HEK293 (cell line): ENCODE results near the gene MOB2.

ENCODE experiments used
- CTCF ChIA-PET: fragments of 350-600 bp; formaldehyde crosslinking; extraction: SDS; loops from one replicate; lab custom pipeline; 2021; ENCODE audit warnings: antibody characterized with exemption; lab: Yijun Ruan, JAX
- POLR2A ChIA-PET: fragments of 300-600 bp; formaldehyde crosslinking; extraction: SDS; loops from one replicate; lab custom pipeline; 2020; ENCODE audit warnings: antibody characterized with exemption, inconsistent platforms; lab: Yijun Ruan, JAX
- H3K27ac ChIP-seq: fragments of 200-500 bp; sonication (Bioruptor generic); 2 replicates; pipeline ENCODE4 v1.5.1; 2014; ENCODE audit warnings: low read depth, low read length, control low read depth, inconsistent platforms; ENCODE audit errors: extremely low read depth
- H3K36me3 ChIP-seq, 2 experiments: fragments of 200-500 bp in 1 of 2; sonication (Bioruptor generic) in 1 of 2; 1 replicate in 1 of 2; 2 replicates in 1 of 2; pipeline ENCODE4 v1.5.1; 2014 to 2017; ENCODE audit warnings: inconsistent platforms in 2 of 2, low read length in 2 of 2; ENCODE audit not compliant: control insufficient read depth in 2 of 2, insufficient read depth in 1 of 2
- H3K4me1 ChIP-seq: fragments of 200-500 bp; sonication (Bioruptor generic); 2 replicates; pipeline ENCODE4 v1.5.1; 2014; ENCODE audit warnings: mild to moderate bottlenecking, low read length, inconsistent platforms; ENCODE audit not compliant: control insufficient read depth, insufficient read depth
- H3K4me3 ChIP-seq: 2 replicates; pipeline ENCODE4 v1.5.1; 2011; ENCODE audit warnings: low read depth, mild to moderate bottlenecking, control low read depth, low read length, moderate library complexity
- H3K9me3 ChIP-seq: fragments of 200-500 bp; sonication (Bioruptor generic); 2 replicates; pipeline ENCODE4 v1.5.1; 2014; ENCODE audit warnings: low read depth, low read length, inconsistent platforms; ENCODE audit not compliant: control insufficient read depth, insufficient read depth
- KLF16 ChIP-seq: fragments of 450-650 bp; formaldehyde crosslinking; IDR thresholded peaks from 2 replicates; pipeline ENCODE4 v1.5.1; 2017; ENCODE audit warnings: missing biosample characterization, missing genetic modification characterization
- KLF8 ChIP-seq: fragments of 450-650 bp; formaldehyde crosslinking; IDR thresholded peaks from 2 replicates; pipeline ENCODE4 v1.5.1; 2016; ENCODE audit warnings: missing biosample characterization, missing genetic modification characterization
- REPIN1 ChIP-seq: fragments of 450-650 bp; formaldehyde crosslinking; IDR thresholded peaks from 2 replicates; pipeline ENCODE4 v1.5.1; 2017; ENCODE audit warnings: missing biosample characterization, missing genetic modification characterization, low read depth
- REST ChIP-seq: fragments of 450-650 bp; formaldehyde crosslinking; IDR thresholded peaks from 2 replicates; pipeline ENCODE4 v1.5.1; 2016; ENCODE audit warnings: missing biosample characterization, missing genetic modification characterization
- SALL2 ChIP-seq: fragments of 450-650 bp; formaldehyde crosslinking; IDR thresholded peaks from 2 replicates; pipeline ENCODE4 v1.5.0; 2017; ENCODE audit warnings: missing biosample characterization, mild to moderate bottlenecking, missing genetic modification characterization, borderline replicate concordance
- TSHZ1 ChIP-seq: fragments of 450-650 bp; formaldehyde crosslinking; IDR thresholded peaks from 2 replicates; pipeline ENCODE4 v1.5.1; 2016; ENCODE audit warnings: missing biosample characterization, missing genetic modification characterization, borderline replicate concordance
- WT1 ChIP-seq: fragments of 450-650 bp; formaldehyde crosslinking; IDR thresholded peaks from 2 replicates; pipeline ENCODE4 v1.5.1; 2016; ENCODE audit warnings: missing biosample characterization, missing genetic modification characterization
- ZBTB7A ChIP-seq: fragments of 450-650 bp; formaldehyde crosslinking; IDR thresholded peaks from 2 replicates; pipeline ENCODE4 v1.5.1; 2016; ENCODE audit warnings: low read depth, missing biosample characterization, missing genetic modification characterization
- ZNF184 ChIP-seq: fragments of 450-650 bp; IDR thresholded peaks from 2 replicates; pipeline ENCODE4 v1.5.1; 2018; ENCODE audit warnings: missing biosample characterization, mild to moderate bottlenecking, missing genetic modification characterization
- ZNF223 ChIP-seq: fragments of 450-650 bp; formaldehyde crosslinking; IDR thresholded peaks from 2 replicates; pipeline ENCODE4 v1.5.1; 2016; ENCODE audit warnings: missing biosample characterization, missing genetic modification characterization
- ZNF292 ChIP-seq: fragments of 450-650 bp; formaldehyde crosslinking; IDR thresholded peaks from 2 replicates; pipeline ENCODE4 v1.5.1; 2016; ENCODE audit warnings: low read depth, missing biosample characterization, missing genetic modification characterization, borderline replicate concordance
- ZNF350 ChIP-seq: fragments of 450-650 bp; formaldehyde crosslinking; IDR thresholded peaks from 2 replicates; pipeline ENCODE4 v1.5.0; 2017; ENCODE audit warnings: missing biosample characterization, mild to moderate bottlenecking, missing genetic modification characterization
- ZNF366 ChIP-seq: fragments of 450-650 bp; formaldehyde crosslinking; conservative IDR thresholded peaks from 2 replicates; pipeline ENCODE4 v1.5.1; 2016; ENCODE audit warnings: missing biosample characterization, missing genetic modification characterization
- ZNF530 ChIP-seq: fragments of 450-650 bp; formaldehyde crosslinking; IDR thresholded peaks from 2 replicates; pipeline ENCODE4 v1.5.1; 2016; ENCODE audit warnings: low read depth, missing biosample characterization, missing genetic modification characterization
- ZNF560 ChIP-seq: fragments of 450-650 bp; formaldehyde crosslinking; IDR thresholded peaks from 2 replicates; pipeline ENCODE4 v1.5.1; 2017; ENCODE audit warnings: missing biosample characterization, missing genetic modification characterization, borderline replicate concordance
- ZNF624 ChIP-seq: fragments of 450-650 bp; formaldehyde crosslinking; IDR thresholded peaks from 2 replicates; pipeline ENCODE4 v1.5.1; 2017; ENCODE audit warnings: missing biosample characterization, missing genetic modification characterization
- ZNF777 ChIP-seq: fragments of 450-650 bp; formaldehyde crosslinking; IDR thresholded peaks from 2 replicates; pipeline ENCODE4 v1.5.1; 2017; ENCODE audit warnings: missing biosample characterization, missing genetic modification characterization, borderline replicate concordance
- ZSCAN30 ChIP-seq: fragments of 450-650 bp; IDR thresholded peaks from 2 replicates; pipeline ENCODE4 v1.5.1; 2018; ENCODE audit warnings: missing biosample characterization, mild to moderate bottlenecking, missing genetic modification characterization, moderate library complexity
- TF ChIP-seq, protein P1 (sequence below): fragments of 450-650 bp; formaldehyde crosslinking; IDR thresholded peaks from 2 replicates; pipeline ENCODE4 v1.5.1; 2016; ENCODE audit warnings: missing biosample characterization, missing genetic modification characterization
- TF ChIP-seq, protein P2 (sequence below): fragments of 450-650 bp; formaldehyde crosslinking; IDR thresholded peaks from 2 replicates; pipeline ENCODE4 v1.5.1; 2016; ENCODE audit warnings: missing biosample characterization, missing genetic modification characterization
- TF ChIP-seq, protein P3 (sequence below): fragments of 450-650 bp; formaldehyde crosslinking; IDR thresholded peaks from 2 replicates; pipeline ENCODE4 v1.5.1; 2016; ENCODE audit warnings: missing biosample characterization, missing genetic modification characterization

The MOB2 gene

DNA sequence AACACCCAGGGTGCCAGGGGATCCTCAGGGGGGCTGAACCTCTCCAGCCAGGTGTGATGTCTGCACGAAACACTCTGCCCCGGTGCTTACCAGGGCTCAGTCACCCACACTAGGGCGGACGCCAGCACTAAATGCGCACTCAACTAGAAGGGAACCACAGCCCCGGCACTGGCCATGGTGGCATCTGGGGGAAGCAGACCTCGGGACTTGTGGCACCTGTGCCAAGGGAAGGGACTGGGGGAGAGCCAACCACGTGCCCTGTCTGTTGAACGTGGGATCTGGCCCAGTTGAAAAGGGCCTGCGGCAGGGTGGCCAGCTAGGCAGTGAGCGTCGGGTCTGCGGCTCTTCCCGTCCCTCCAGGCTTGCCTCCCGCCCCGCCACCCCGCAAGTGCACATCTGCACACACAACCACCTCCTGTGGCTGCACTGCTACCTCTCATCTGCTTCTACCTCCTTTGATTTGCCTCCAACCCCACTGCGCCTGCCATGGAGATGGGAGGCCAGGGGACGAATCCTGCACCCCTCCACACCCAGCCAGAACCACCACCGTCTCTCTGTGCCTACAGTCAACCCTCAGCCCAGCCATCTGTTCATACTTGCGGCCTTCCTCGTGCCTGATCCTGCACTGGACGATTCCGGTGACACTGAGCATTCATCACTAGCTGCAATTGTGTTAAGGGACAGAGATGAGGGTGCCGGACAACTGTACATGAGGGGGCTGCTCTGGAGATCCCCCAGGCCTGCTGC, 15.0 kb upstream of the MOB2 start (continued):
- TF ChIP-seq KLF8 (tag by site-specific recombination), result no peak
- no peak for TF ChIP-seq ZNF184
- TF ChIP-seq ZNF530 (tag by site-specific recombination), result no peak

GRCh38 chr11:1500466-1501420, 14.2 kb upstream of the MOB2 start:
- Histone ChIP-seq H3K36me3 (peaks cover 0 to 4% of the 10 kb centered on the region in 2 experiments; a peak in 1 of 3 replicates), H3K27ac (no peak overlapping the region), H3K9me3 (no peaks in the 10 kb centered on the region), H3K4me1 (no peaks in the 10 kb centered on the region), H3K4me3 (no peak overlapping the region)
- CTCF ChIA-PET, result no interaction called here
- POLR2A ChIA-PET, result no interaction called here
- no peak for TF ChIP-seq ZNF223 (tag by site-specific recombination)
- TF ChIP-seq ZNF777 (tag by site-specific recombination), result no peak
- no peak for TF ChIP-seq ZNF366 (tag by site-specific recombination)

- POLR2A ChIA-PET, result interaction anchor here (0.7 kb wide), 1 partner anchor 319 kb away, joined by 3 read pairs; no protein-coding TSS in a partner anchor
- TF ChIP-seq ZNF560 (no peak), ZSCAN30 (tag by site-specific recombination) (no peak), ZNF624 (tag by site-specific recombination) (no peak), WT1 (no peak), TSHZ1 (no peak), SALL2 (no peak), ZBTB7A (tag by site-specific recombination) (no peak), KLF16 (no peak), ZNF350 (tag by site-specific recombination) (no peak), REST (no peak), REPIN1 (tag by site-specific recombination) (no peak), ZNF292 (tag by site-specific recombination) (no peak), ZNF366 (tag by site-specific recombination) (no peak)
- TF ChIP-seq, protein P1, sequence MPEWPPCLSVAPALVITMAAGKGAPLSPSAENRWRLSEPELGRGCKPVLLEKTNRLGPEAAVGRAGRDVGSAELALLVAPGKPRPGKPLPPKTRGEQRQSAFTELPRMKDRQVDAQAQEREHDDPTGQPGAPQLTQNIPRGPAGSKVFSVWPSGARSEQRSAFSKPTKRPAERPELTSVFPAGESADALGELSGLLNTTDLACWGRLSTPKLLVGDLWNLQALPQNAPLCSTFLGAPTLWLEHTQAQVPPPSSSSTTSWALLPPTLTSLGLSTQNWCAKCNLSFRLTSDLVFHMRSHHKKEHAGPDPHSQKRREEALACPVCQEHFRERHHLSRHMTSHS, result no peak
- TF ChIP-seq, protein P2, sequence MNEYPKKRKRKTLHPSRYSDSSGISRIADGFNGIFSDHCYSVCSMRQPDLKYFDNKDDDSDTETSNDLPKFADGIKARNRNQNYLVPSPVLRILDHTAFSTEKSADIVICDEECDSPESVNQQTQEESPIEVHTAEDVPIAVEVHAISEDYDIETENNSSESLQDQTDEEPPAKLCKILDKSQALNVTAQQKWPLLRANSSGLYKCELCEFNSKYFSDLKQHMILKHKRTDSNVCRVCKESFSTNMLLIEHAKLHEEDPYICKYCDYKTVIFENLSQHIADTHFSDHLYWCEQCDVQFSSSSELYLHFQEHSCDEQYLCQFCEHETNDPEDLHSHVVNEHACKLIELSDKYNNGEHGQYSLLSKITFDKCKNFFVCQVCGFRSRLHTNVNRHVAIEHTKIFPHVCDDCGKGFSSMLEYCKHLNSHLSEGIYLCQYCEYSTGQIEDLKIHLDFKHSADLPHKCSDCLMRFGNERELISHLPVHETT (tag by site-specific recombination), result no peak
- TF ChIP-seq, protein P3, sequence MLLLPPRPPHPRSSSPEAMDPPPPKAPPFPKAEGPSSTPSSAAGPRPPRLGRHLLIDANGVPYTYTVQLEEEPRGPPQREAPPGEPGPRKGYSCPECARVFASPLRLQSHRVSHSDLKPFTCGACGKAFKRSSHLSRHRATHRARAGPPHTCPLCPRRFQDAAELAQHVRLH, result no peak
Measured at GRCh38 chr11:1499899-1500298, 13.3 kb upstream of the MOB2 start.

More at GRCh38 chr11:1499899-1500298, 13.3 kb upstream of the MOB2 start:
- H3K36me3 ChIP-seq, result peaks cover 0 to 4% of the 10 kb centered on the region in 2 experiments; a peak in 1 of 3 replicates
- no peak overlapping the region for H3K4me3 ChIP-seq
- H3K27ac ChIP-seq, result no peak overlapping the region
- H3K4me1 ChIP-seq, result no peaks in the 10 kb centered on the region
- CTCF ChIA-PET, result no interaction called here
- H3K9me3 ChIP-seq, result no peaks in the 10 kb centered on the region
